ENCODE data around the gene RHOA.
"Not testable (repeated sequence)": the region's sequence is repeated elsewhere in the genome, so short reads cannot be mapped to it uniquely, and the experiment has no call there.

Gene RHOA

DNA sequence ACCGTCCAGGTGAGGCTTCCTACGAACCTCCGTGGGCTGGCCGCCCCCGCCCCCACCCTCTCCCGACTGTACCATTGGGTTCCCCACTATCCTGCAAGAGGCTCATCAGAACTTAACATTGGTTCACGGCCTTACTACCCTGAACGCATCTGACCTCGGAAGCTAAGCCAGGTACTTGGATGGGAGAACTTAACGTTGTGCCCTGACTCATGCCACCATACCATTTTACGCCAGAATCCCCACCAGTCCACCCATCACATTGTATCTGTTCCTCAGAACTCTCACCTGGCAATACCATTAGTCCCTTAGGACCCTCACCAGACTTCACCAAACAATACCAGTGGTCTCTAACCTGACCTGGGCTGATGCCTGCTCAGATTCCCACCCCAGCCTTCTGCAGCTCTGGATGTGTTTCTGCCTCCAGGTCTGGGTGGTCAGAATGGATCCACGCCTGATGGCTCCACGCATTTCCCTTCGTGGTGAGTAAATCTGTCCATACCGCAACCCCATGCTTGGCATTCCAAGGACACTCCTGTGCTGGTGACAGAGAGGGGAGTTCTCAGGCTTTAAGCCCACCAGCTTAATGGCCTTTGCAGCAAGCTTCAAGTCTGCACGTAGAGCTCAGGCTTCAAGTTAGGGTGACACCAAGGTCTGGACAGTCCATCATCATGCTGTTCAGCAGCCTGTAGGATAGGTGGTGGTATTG lies 1.0 kb upstream of the RHOA start:
- in situ Hi-C loops (cut with MboI; ENCODE audit: low sequenced_read_pairs) = no loop called here

DNA sequence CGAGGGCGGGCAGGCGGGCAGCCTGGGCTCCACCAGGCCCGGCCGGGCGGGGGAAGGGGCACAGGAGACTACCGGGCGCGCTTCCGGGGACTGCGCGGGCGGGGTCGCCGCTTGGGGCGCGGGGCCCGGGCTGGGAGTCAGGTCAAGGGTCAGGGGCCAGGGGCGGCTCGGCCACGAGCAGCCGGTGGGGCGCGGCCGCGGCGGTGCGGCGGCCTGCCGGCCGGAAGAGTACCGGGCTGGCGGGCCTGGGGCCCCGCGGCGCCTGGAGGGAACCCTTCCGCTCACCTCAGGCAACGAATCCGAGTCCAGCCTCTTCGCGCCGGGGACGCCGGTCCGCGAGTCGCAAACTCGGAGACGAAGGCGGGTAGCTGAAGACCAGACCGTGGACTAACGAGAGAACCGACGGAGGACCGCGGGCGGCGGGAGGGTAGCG lies 225 bp downstream of the RHOA start:
- in situ Hi-C loops (cut with MboI; ENCODE audit: low sequenced_read_pairs) = no loop called here

DNA sequence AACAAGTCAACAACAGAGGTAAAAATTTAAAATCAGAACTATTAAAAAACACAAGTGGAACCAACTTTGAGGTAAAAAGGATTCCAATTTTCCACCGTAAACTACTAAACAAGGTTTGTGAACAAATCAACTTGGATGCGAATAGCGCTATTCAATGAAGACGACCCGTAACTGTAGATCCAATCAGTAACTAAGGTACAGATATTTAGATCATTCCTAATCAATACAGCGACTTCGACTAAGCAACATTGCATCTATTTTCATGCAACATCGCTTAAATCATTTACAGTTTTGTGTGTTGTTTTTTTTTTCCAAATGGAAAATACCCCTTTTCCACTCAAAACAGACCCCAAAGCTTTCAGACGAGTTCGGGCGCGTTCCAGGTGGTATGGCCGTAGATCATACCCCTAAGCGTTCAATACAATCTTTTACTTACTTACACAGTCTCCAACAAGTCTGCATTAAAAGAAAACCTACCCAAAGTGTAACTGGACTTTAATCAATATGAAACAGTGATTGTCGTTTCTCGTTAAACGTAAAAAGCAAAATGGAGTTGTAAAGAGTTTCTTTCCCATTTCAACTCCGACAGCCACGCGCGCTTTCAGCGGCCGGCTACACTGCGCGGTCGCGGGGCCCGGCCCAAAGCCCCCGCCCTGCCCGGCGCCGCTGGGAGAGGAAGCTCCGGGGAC lies 786 bp downstream of the RHOA start:
- in situ Hi-C loops (cut with MboI; ENCODE audit: low sequenced_read_pairs) = no loop called here

DNA sequence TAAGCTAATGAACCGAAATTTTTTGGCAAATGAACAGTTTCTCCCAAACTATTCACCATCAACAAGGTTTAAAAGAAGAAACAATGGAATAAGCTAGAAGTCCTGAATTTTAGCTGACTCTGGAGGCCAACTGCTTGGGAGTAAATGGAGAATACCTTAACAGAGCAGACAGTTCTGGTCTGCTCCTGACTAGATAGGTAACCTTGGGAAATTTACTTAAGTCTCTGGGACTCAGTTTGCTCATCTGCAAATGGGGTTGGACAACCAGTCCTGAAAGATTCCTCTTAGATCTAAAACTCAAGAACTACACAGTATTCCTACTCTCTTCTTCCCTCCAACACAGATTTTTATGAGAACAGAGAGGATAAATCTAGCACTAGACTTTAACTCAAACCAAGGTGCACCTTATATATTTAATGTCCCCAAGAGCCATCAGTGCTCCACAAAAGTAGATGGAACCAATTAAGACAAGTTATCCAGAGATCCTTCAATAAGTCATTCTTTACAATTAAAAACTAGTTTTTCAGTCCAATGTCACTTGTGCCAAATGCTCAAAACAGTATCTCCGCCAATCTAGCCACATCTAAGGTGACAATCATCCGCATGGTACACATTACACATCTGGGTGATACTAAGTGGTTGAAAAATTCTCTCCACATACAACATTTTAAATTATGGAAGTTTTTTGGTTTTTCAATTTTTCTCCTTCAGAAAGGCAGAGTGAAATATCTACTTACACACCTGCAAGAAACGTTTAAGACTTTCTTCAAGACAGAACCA lies 1.5 kb downstream of the RHOA start:
- in situ Hi-C loops (cut with MboI; ENCODE audit: low sequenced_read_pairs) = no loop called here

DNA sequence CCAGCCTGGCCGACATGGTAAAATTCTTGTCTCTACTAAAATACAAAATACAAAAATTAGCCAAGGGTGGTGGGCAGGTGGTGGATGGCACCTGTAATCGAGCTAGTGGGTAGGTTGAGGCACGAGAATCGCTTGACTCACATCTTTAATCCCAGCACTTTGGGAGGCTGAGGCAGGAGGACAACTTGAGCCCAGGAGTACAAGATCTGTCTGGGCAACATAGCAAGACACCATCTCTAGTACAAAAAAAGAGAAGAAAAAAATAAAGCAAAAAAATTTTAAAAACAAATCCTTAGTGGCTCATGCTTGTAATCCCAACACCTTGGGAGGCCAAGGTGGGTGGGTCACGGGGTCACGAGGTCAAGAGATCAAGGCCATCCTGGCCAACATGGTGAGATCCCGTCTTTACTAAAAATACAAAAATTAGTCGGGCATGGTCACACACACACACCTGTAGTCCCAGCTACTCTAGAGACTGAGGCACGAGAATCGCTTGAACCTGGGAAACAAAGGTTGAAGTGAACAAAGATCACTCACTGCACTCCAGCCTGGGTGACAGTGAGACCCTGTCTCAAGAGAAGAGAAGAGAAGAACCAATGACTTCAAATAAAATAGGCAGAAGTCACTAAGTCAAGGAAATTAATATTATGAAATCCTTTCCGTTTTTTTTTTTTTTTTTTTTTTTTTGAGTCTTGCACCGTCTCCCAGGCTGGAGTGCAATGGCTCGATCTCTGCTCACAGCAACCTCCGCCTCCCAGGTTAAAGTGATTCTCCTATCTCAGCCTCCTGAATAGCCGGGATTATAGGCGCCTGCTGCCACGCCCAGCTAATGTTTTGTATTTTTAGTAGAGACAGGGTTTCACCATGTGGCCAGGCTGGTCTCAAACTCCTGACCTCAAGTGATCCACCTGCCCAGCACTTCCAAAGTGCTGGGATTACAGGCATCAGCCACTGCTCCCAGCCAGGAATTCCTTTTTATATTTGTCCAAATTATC lies 4.9 kb downstream of the RHOA start:
- in situ Hi-C loops (cut with MboI; ENCODE audit: low sequenced_read_pairs) = no loop called here

DNA sequence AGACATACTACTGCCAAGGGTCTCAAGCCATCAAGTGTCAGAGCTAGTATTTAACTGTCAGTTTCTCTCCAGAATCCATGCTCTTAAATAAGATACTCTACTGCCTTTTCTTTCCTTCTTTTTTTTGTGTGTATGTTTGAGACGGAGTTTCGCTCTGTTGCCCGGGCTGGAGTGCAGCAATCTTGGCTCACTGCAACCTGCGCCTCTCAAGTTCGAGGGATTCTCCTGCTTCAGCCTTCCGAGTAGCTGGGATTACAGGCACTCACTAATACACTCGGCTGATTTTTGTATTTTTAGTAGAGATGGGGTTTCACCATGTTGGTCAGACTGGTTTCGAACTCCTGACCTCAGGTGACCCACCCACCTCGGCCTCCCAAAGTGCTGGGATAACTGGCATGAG lies 6.2 kb downstream of the RHOA start:
- in situ Hi-C loops (cut with MboI; ENCODE audit: low sequenced_read_pairs) = not testable (repeated sequence)

DNA sequence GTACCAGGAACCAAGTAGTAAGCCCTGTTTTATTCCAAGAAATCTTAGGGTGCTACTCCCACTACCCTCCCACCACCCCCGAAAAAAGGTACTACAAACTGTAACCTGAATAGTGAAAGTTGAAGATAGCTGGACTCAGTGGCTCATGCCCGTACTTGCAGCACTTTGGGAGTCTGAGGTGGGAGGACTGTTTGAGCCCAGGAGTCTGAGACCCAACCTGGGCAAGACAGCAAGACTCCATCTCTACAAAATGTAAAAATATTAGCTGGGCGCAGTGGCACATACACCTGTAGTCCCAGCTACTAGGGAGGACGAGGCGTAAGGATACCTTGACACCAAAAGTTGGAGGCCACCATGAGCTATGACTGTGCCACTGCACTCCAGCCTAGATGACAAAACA lies 7.9 kb downstream of the RHOA start:
- in situ Hi-C loops (cut with MboI; ENCODE audit: low sequenced_read_pairs) = no loop called here

DNA sequence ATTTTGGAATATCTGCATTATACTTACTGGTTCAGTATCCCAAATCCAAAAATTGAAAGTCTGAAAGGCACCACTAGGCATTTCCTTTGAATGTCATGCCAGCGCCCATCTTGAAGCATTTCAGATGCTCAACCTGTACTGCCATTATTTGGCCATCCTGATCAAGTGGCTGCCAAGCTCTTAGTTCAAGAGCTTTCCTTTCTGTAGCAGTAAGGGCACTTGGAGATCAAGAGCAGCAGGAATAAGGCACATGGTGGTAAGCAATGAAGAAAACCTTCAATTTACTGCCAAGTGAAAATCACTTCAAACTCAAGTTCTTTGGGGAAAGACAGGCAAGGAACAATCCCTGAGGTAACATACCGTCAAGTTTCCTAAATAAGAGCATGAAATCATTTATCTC lies 10.0 kb downstream of the RHOA start:
- in situ Hi-C loops (cut with MboI; ENCODE audit: low sequenced_read_pairs) = no loop called here

DNA sequence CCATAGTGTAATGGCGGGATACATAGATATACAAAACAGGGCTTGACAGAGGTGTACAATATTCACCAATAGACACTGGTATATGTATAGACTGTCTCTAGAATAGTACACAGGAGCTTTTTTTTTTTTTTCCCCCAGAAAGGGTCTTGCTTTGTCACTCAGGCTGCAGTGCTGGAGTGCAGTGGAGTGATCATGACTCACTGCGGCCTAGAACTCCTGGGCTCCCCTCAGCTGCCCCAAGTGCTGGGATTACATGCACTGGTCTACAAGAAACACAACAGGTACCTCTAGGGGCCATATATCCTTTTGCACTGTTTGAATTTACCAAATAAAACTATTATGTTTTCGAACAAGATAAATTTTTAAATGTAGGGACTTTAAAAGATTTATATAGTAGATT lies 12.3 kb downstream of the RHOA start:
- in situ Hi-C loops (cut with MboI; ENCODE audit: low sequenced_read_pairs) = no loop called here

DNA sequence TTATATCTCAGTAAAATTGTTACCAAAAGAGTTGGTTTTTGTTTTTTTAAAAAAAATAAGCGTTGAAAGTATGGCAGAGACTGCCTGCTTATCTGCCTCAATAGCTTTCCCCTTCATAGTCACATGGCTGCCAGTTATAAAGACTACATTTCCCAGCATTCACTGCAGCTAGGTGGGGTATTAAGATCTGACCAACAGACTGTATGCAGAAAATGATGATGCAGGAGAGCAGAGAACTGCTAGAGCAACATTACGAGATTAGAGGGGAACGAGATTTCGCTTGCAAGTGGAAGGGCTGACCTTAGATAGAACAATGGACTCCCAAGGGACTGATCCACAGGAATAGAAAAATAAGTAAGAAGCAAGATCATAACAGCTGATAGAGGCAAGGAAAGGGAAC lies 14.3 kb downstream of the RHOA start:
- in situ Hi-C loops (cut with MboI; ENCODE audit: low sequenced_read_pairs) = no loop called here

DNA sequence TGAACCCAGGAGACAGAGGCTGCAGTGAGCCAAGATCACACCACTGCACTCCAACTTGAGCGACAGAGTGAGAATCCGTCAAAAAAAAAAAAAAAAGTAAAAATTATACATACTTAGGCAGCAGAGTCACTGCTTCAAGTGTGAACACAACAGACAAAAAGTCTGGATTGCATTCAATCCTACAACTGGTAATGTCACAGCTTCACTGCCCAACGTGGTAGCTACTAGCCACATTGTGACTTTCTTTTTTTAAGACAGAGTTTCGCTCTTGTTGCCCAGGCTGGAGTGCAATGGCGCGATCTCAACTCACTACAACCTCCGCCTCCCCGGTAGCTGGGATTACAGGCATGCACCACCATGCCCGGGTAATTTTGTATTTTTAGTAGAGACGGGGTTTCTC lies 20.5 kb downstream of the RHOA start:
- in situ Hi-C loops (cut with MboI; ENCODE audit: low sequenced_read_pairs) = not testable (repeated sequence)

DNA sequence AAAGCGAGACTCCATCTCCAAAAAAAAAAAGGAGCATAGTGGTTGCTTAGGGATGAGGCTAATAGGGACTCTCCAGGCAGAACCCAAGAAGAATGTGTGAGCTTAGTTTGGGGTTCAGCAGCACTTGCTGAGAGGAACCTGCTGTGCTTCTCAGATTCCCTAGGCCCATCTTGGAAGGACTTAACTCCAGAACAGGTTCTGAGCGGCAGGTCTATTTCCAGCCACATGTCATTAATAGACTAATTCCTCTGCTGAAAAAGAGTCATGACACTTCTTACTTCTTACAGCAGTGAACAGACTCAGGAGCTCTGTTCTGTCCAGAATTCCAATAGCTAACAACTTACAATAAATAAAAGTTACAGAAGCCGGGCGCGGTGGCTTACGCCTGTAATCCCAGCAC lies 22.5 kb downstream of the RHOA start:
- in situ Hi-C loops (cut with MboI; ENCODE audit: low sequenced_read_pairs) = no loop called here

DNA sequence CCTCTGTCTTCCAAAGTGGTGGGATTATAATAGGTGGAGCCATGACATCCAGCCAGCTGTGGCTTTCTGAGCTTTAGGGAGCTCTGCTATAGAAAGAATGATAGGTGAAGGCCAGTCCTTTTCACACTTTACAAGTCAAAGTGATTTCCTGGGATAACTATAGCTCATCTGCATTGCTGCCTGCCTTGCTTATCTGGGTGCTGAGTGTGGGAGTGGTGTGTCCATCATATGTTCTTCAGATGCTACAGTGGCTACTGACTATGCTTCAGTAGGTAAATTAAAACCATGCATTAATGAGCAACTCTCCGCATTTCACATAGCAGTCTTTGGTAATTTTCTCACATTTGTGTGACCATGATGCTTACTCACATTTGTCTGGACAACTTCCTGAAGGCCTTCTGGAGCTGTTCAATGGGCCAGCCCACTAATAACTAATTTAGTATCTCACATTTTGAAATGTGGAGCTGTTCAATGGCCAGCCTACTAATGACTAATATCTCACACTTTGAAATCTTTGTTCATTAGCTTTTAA lies 23.4 kb downstream of the RHOA start:
- in situ Hi-C loops (cut with MboI; ENCODE audit: low sequenced_read_pairs) = no loop called here

DNA sequence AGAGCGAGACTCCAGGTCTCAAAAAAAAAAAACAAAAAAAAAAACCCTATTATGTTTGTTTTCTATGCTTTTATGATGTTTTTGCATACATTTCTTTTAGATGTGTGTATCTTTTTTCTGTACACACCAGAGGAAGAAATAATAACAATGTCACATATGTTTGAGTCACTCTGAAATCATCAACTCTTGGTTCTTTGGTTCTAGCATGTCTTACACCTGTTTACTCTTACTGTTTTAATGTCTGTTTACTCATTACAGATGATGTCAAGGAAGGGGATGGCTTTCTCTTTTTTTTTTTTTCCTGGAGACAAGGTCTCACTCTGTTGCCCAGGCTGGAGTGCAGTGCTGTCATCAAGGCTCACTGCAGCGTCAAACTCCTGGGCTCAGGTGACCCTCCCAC lies 24.1 kb downstream of the RHOA start:
- in situ Hi-C loops (cut with MboI; ENCODE audit: low sequenced_read_pairs) = no loop called here

DNA sequence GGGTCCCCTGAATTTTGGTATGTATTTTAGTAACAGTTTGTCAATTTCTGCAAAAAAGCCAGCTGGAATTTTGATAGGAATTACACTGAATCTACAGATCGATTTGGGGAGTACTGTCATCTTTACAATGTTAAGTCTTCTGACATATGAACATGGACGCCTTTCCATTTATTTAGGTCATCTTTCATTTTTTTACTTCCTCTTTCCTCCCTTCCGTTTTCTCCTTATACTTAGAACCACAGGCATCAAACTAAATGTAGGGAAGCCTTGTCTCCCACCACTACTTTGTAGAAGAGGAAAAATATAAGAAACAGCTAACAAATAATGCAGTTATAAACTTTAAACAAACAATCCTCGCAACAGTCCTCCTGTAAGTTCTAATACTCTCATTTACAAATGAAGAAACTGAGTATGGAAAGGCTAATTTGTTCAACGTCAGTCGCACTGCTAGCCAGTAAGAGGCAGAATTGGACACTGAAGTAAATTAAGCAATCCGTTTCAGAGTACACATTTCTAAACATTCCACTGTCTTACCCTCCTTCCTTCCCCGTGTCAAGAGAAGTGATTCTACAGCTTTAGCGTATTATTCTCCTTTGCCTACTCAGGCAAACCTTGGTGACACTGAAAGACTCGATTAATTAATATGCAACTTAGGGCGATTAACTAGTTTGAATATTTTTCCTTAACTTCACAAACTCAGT lies 25.6 kb downstream of the RHOA start:
- in situ Hi-C loops (cut with MboI; ENCODE audit: low sequenced_read_pairs) = no loop called here

DNA sequence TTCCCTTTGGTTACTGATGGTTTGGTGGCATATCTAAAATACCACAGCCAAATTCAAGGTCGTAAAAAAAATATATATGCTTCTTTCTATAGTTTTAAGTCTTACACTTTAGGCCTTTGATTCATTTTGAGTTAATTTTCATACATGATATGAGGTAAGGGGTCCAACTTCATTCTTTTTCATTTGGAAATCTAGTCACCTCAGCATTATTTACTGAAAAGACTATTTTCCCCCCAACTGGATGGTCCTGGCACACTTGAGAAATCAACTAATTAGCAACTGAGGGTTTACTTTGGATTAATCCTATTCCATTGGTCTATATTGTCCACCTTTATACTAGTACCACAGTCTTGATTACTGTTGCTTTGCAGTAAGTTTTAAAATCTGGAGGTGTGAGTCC lies 26.2 kb downstream of the RHOA start:
- in situ Hi-C loops (cut with MboI; ENCODE audit: low sequenced_read_pairs) = no loop called here

DNA sequence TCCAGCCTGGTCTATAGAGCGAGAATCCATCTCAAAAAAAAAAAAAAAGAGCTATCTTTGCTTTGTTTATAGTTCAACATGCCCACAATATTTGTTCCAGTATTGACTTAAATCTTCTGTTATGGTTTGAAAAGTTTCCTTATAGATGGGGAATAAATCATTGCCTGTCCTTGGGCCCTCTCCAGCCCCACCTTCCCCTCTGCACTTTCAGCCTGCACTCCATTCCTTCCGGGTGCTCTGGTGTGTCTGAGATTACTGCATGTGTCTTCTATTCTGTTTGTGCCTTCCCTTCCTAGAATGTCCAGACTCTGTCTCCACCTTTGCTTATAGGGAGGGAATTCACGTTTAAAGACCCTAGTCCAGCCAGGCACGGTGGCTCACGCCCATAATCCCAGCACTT lies 28.4 kb downstream of the RHOA start:
- in situ Hi-C loops (cut with MboI; ENCODE audit: low sequenced_read_pairs) = no loop called here

DNA sequence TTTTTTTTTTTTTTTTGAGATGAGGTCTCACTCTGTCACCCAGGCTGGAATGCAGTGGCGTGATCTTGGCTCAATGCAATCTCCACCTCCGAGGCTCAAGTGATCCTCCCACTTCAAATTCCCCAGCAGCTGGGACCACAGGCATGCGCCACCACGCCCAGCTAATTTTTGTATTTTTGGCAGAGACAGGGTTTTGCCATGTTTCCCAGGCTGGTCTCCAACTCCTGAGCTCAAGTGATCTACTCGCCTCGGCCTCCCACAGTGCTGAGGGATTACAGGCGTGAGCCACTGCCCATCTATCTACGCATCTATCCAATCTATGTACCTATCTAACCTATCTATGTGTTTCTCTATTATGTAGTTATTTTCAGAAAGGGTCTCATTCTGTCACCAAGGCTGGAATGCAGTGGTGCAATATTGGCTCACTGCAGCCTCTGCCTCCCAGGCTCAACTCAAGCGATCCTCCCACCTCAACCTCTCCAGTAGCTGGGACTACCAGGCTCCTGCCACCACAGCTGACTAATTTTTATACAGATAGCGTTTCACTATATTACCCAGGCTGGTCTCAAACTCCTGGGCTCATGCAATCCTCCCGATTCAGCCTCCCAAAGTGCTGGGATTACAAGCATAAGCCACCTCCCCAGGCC lies 33.4 kb downstream of the RHOA start:
- in situ Hi-C loops (cut with MboI; ENCODE audit: low sequenced_read_pairs) = no loop called here

DNA sequence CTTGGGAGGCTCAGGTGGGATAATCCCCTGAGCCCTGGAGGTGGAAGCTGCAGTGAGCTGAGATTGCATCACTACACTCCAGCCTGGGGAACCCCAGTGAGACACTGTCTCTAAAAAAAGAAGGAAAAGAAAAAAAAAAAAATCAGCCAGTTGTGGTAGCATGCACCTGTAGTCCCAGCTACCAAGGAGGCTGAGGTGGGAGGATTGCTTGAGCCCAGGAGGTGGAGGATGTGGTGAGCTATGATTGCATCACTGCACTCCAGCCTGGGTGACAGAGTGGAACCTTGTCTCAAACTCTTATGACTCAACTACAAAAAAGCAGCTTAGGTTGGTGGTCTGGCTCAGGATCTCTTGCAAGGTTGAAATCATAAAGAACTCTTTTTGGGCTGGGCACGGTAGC lies 34.3 kb downstream of the RHOA start:
- in situ Hi-C loops (cut with MboI; ENCODE audit: low sequenced_read_pairs) = no loop called here
